GM19099 (cell line): Measurements from ENCODE around the gene TBC1D7.

ENCODE experiments used
- POLR2A ChIP-seq: IDR thresholded peaks from 3 replicates; pipeline ENCODE4 v1.6.1; 2011; ENCODE audit warnings: low read depth; ENCODE audit not compliant: insufficient read length; ENCODE audit errors: extremely low read depth

TBC1D7 gene

DNA sequence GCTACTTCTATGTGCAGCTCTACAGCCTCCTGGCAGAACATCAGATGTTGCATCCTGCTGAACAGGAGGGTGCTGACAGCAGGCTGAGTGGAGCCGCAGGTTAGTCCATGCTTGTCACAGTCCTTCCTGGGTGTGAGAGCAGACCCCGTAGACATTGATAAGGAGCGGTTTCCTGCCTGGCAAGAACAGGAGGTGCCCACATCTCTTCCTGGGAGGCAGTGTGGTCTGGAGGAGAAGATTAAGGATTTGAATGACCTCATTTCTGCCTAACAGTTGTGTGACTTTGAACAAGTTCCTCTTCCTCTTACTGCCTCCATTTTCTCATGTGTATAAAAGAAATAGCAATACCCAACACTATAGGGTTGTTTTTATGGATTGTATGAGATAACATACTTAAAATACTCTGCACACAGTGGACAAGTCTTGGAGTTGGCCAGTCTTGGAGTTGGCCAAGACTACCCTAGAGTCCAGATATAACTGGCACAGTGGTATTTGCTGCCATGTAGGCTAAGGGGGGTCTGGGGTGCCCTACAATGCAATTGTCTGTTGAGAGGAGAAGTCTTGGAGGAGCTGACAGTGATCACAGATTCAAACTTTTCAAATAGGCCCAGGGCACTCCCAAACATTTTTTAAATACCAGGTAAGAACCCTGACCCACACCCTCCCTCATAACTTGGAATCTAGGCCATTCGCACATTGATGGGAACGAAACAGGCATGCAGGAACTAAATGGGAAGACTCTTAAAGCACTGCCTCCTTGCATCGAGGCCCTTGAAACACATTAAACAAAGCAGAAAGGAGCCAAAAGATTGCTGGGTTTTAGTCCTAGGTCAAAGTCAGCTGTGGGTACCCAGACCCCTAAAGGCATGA is 32.6 kb upstream of the TBC1D7 start:
- TF ChIP-seq POLR2A: no peak

DNA sequence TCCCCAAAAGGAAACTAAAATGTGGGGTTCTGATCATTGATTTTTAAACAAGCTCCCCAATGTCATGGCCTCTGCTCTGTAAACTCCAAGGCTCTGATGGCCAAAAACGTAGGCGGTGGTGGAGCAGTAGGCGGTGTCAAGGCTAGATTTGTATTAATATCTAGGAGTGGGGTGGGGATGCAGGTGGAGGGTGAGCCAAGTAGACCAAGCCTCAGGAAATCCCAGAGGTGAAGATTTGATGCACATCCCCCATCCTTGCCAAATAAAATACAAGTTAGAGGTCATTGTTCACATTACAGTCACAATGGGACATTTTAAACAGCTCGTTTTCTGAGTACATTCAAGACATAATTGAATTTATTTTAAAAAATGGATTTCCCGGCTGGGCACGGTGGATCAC is 30.9 kb upstream of the TBC1D7 start:
- no peak for TF ChIP-seq POLR2A

DNA sequence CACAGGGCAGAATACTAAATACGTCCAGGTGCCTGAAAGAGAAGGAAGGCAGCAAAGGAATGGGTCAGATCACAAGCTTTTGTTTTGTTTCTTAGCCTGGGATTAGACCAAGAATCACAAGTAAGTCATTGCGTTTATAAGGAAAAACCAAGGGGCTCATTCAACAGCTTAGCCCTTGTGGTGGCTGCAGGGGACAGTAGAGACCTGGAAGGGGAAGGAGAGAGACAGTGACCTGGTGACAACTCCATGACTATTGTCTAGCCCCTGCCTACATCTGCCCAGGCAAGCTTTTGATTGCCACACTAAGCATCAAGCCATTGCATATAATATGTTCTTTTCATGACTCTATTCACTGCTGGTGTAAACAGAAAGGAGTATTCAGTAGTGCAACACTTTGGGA is 30.2 kb upstream of the TBC1D7 start:
- no peak for TF ChIP-seq POLR2A

DNA sequence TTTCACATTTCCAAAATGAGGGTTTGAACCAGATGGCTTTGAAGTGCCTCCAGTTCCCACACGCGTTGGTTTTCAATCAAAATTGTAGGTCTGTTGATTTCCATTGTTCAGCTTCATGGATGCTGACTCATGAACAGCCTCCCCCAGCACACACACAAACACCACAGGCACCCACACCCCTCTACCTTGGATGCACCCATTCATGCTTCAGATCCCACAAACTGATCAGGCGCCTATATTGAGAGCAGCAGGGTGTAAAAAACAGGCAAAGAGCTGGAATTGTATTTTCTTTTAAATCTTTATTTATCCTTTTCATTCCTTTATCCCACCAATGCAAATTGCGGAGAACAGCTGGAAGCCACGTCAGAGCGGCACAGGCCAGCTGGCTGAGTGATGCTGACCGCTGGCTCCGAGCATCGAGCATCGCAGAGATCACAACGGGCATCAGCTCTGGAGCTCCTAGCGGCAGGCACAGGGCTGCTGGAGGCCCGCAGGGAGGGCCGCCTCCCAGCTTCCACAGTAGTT is 29.3 kb upstream of the TBC1D7 start:
- no peak for TF ChIP-seq POLR2A

DNA sequence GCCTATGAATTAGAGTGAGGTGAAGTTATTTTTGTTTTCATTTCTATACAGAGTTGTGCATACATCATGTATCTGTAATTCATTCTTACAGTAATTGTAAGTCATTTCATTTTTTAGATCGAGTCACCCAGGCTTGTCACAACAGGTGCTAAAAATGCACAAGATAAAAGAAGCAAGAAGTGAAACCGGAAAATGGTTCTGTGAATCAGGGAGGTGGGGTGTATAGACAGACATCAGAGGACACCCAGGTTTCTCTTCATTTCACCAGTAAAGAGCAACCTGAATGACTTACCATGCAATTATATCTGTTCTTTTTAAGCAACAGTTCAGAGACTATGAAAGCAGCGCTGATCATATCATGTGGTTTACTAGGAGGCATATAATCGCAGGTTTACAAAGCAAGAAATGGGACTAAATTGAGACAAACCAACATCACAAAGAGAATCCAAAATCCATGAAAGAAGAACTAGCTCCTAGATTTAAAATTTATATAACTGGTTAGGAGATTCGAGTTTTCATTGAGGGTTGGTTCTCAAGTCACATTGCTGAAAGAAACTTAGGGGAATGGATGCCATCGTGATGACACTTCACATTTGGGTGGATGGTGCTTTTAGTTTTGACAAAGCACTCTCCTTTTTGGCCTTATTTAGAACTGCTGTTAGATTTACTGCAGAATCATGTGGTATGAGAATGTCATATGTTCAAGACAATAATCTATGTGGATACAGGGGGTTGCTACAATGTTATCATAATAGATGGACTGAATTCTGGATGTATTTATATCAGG is 27.9 kb upstream of the TBC1D7 start:
- TF ChIP-seq POLR2A: peak; percentile 35

DNA sequence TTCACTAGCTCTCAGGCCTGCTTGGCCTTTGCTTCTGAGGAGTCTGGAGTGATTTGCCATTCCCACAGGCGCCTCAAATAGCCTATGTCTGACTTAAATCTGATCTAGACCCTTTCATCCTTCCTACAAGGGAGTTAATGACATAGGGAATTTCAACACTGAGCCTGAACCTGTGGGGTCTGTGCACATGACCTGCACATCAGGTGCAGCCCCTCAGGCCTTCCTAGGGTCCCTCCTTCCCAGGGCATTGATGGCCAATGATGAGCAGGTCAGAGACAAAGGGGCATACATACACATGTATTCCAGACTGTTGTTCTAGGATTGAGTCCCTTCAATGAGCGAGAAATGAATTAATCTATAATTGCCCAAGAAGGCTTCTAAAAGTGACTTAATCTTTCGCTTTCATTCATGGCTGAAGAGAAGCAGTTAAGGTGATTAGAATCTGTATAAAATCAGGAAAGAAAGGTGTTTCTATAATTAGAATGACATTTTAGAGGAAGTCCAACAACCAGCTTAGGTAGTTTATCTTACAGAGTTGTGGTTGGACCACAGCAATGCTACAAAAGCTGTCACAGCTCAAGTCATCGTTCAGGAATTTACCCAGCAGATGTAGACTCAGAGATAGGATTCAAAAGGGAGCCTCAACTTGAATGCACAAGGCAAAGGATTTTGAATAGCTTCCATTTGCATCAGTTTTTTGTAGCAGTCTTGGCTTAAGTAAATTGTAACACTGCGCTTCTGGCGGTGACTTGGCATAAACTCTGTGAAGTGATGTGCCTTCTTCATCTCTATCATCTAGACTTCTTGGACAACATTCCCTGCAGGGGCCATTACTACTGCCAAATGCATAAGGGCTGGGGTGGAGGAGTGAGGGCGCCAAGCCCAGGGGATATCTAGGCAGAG is 27.0 kb upstream of the TBC1D7 start:
- TF ChIP-seq POLR2A: no peak

DNA sequence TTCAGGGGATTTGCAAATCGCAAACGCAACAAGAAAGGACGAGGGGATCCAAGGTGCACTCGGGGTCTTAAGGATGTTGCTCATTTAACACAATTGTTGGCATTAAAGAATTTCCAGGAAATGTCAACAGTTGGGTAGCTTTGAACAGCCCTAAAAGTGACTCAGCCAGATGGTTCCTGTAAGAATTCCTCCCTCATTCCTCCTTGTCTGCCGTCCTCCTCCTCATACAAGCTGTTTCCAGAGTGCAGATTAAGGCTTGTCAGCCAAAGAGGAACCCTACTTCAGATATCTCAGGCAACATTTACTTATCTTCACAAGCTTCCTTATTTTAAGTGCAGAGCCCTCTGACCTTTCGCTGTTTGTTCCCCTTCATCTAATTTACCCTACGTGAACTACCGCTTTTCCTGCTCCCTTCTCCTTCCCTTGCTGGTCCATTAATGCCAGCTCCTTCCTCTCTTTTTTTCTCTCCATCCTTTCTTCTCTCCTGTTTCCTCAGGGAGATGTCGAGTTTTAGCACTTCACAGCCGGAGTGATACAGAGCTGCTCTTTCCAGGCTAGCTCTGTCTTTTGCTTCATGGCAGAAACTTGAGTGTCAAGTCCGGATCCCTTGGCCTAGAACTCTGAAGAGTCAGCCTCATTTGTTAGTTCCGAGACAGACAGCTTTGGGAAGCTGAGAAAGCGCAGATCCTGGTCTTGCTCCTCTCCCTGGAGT is 26.1 kb upstream of the TBC1D7 start:
- no peak for TF ChIP-seq POLR2A

DNA sequence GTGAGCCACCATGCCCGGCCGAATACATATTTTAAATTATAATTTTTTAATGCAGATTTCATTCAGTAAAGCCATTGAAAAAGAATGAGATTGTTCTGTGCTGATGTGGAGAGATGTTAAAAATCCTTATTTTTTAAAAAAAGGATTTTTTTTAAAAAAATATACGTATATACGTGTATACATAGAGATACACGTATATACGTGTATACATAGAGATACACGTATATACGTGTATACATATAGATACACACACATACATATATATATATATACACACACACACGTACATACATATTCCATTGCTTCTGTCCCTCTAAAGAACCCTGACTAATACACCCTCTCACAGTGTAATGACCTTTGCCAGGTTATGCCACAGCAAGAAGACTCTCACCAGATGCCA is 23.8 kb upstream of the TBC1D7 start:
- TF ChIP-seq POLR2A: no peak

DNA sequence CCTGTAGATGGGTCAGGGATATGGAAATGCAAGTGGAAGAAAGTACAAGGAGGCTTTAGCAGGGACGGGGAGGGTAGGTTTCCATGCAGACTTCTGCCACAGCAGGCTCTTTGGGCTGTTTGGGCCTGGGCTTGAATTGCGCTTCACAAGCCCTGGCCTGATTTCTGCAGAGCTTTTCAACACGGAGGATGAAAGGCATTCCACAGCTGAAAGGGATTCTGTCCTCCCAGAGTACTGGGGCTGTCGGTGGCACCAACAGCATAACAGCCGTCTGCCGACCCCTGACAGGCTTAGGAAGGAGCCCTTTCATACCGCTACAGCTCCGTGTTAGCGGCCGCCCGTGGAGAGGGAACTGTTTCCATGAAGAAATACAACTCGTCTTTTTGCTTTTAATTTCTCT is 22.9 kb upstream of the TBC1D7 start:
- TF ChIP-seq POLR2A: no peak

DNA sequence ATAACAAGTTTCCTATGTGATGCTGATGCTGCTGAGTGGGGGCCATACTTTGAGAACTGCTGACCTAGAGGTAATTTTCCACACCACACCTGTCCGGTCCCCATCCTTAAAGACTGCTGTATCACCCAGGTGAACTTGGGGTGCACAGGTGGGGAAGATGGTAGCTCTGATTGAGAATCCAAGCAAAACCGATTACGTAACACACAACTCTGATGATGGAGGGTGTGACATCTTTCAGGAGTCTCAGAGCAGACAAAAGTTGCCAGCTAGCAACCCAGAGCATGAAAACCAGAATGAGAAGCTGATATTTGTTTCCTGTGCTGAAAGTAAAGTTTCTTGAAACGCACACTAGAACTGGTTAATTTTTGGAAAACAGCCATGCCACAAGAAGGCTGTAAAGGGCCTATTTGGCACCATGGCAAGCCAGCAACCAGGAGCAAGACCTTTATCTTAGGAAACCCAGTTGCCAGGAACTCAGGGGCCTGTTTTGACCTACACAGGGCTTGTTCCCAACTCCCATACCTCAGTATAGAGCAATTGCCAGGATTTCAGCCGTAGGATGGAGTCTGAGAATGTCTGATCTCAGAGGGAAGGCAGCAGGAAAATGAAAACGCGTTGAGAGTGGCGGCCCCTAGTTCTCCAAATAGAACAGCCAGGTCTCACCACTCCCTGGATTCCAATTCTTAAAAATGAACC is 21.6 kb upstream of the TBC1D7 start:
- TF ChIP-seq POLR2A: no peak

DNA sequence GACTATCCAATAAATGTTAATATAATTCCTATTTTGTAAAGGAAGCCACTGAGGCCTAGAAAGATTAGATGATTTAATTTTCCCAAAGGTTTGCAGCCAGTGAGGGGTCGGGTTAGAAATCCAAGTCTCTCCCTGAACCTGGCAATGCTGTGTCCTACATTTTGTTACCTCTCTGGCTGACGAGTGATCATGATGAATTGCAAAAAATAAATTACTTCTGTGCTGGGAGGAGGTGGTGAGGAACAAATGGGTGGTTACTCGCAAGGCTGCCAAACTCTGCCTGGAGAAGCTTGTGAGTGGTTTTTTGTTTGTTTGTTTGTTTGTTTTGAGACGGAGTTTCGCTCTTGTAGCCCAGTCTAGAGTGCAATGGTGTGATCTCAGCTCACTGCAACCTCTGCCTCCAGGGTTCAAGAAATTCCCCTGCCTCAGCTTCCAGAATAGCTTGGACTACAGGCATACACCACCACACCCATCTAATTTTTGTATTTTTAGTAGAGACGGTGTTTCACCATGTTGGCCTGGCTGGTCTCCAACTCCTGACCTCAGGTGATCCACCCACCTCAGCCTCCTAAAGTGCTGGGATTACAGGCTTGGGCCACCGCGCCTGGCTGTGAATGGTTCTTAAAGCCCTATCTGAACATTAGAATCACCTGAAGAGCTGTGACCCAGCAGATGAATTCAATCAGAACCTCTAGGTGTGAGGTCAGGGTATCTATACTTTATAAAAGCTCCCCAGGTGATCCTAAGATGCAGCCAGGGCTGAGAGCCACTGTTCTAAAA is 20.2 kb upstream of the TBC1D7 start:
- TF ChIP-seq POLR2A: no peak

DNA sequence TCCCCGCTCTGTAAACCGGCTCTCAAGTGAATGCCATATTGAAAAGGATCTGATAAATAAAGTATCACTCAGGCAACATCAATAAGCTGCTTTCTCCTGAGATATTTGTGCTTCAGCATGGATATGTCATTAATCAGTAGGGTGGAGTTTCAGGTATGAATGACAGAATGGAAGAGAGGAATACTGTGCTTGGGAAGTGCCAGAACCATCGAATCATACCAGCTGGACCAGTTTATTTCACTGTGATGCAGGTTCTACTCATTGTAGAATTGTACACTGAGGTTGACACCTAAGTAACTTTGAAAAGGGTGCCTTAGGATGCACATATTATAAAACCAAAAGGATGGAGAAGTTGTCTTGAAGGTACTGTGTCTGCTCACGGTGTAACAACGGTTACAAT is 17.9 kb upstream of the TBC1D7 start:
- no peak for TF ChIP-seq POLR2A
